Tibial nerve (tissue), 4 donors: ENCODE results near the gene RAD51AP1. TPM values are rescaled to one million over a fixed set of nuclear protein-coding genes. Genes with fewer than 3 reads are reported as not detected.

Experiments used
- DNase-seq, 2 donors: peaks; one replicate each; pipeline ENCODE4 v3.0.0-alpha.2; 2019; ENCODE audit warnings: low spot score in 2 of 2
- H3K27ac ChIP-seq, 4 donors: fragments of 200-600 bp; sonication (generic) in 3 of 4; one replicate each; pipeline ENCODE4 v1.5.1; 2017 to 2019; ENCODE audit warnings: mild to moderate bottlenecking in 1 of 4
- H3K27me3 ChIP-seq, 2 donors: fragments of 200-600 bp; sonication (generic) in 1 of 2; one replicate each; pipeline versions ENCODE4 v1.5.1 to v1.6.0; 2017 to 2019
- H3K36me3 ChIP-seq, 3 donors: fragments of 200-600 bp; sonication (generic); one replicate each; pipeline ENCODE4 v1.5.1; 2018 to 2019
- H3K4me1 ChIP-seq, 4 donors: fragments of 200-600 bp; sonication (generic) in 3 of 4; one replicate each; pipeline ENCODE4 v1.5.1; 2017 to 2019
- H3K4me3 ChIP-seq, 4 donors: fragments of 200-600 bp; sonication (generic) in 3 of 4; one replicate each; pipeline ENCODE4 v1.5.1; 2017 to 2019; ENCODE audit warnings: mild to moderate bottlenecking in 1 of 4, moderate library complexity in 1 of 4
- H3K9me3 ChIP-seq, 4 donors: fragments of 200-600 bp; sonication (generic) in 3 of 4; one replicate each; pipeline ENCODE4 v1.5.1; 2017 to 2019
- CTCF ChIP-seq, 5 experiments: fragments of 200-600 bp in 3 of 5; fragments of 450-650 bp in 2 of 5; sonication (generic) in 3 of 5; IDR thresholded peaks; one replicate each; pipeline ENCODE4 v1.5.1; 2016 to 2019; ENCODE audit warnings: antibody characterized with exemption in 5 of 5, mild to moderate bottlenecking in 3 of 5, moderate library complexity in 2 of 5
- EP300 ChIP-seq, 2 donors: sonication (generic); formaldehyde crosslinking; IDR thresholded peaks; one replicate each; pipeline ENCODE4 v1.6.1; 2017; ENCODE audit warnings: antibody characterized with exemption in 2 of 2, mild to moderate bottlenecking in 1 of 2
- POLR2A ChIP-seq, 2 donors: fragments of 450-650 bp; IDR thresholded peaks; one replicate each; pipeline ENCODE4 v1.6.1; 2017; ENCODE audit warnings: antibody characterized with exemption in 2 of 2, mild to moderate bottlenecking in 2 of 2, moderate library complexity in 2 of 2
- WGBS, 2 donors: methylation state at CpG; one replicate each; pipeline ENCODE4 v1.1.5; 2018; 5-methylcytosine and 5-hydroxymethylcytosine counted together
- total RNA-seq, 4 donors: library from RNA; depleted of rRNA; stranded (reverse); fragments of >200 nt; gene quantifications; one replicate each; pipeline ENCODE4 v1.1.0, GENCODE V29; 2016

The RAD51AP1 gene
- total RNA-seq, 4 donors from 2014 or later, result 0.44 to 4.8 (median 1.6) TPM

DNA sequence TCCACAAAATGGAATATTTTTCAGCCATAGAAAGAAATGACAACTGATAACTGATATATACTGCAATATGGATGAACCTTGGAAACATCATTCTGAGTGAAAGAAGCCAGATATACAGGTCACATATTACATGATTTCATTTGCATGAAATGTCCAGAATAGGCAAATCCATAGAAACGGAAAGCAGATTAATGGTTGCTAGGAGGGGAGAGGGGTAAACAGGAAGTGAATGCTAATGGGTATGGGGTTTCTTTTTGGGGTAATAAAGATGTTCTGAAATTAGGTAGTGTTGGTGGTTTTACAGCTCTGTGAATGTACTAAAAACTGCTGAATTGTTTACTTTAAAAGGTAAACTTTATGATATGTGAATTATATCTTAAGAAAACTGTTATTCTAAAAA, 6.5 kb downstream of the RAD51AP1 start:
- TF ChIP-seq POLR2A (IDR thresholded peaks at IDR 0.05) (no peak), CTCF (IDR thresholded peaks at IDR 0.05) (no peak), EP300 (IDR thresholded peaks at IDR 0.05) (no peak)
- Histone ChIP-seq H3K27me3 (no peaks in the 10 kb centered on the region), H3K36me3 (no peaks in the 10 kb centered on the region), H3K4me1 (no peaks in the 10 kb centered on the region), H3K9me3 (no peaks in the 10 kb centered on the region), H3K27ac (no peak overlapping the region), H3K4me3 (no peak overlapping the region)
- no peak for DNase-seq
- 79 to 83% methylated on average over 1 of the region's 1 CpG for WGBS, 2 donors

GRCh38 chr12:4552191-4552590, 13.5 kb downstream of the RAD51AP1 start:
- no peak for DNase-seq
- Histone ChIP-seq H3K27me3 (no peaks in the 10 kb centered on the region), H3K4me1 (no peaks in the 10 kb centered on the region), H3K4me3 (no peak overlapping the region), H3K36me3 (no peaks in the 10 kb centered on the region), H3K9me3 (no peaks in the 10 kb centered on the region), H3K27ac (no peak overlapping the region)
- WGBS, 2 donors, result 94 to 98% methylated on average over 1 of the region's 1 CpG
- TF ChIP-seq POLR2A (IDR thresholded peaks at IDR 0.05) (no peak), CTCF (IDR thresholded peaks at IDR 0.05) (no peak), EP300 (IDR thresholded peaks at IDR 0.05) (no peak)

GRCh38 chr12:4553943-4554342, 15.3 kb downstream of the RAD51AP1 start:
- 91 to 93% methylated on average over 4 of the region's 4 CpGs for WGBS, 2 donors
- Histone ChIP-seq H3K9me3 (no peaks in the 10 kb centered on the region), H3K4me3 (no peak overlapping the region), H3K27me3 (no peaks in the 10 kb centered on the region), H3K4me1 (no peaks in the 10 kb centered on the region), H3K27ac (no peak overlapping the region), H3K36me3 (no peaks in the 10 kb centered on the region)
- no peak for DNase-seq
- TF ChIP-seq EP300 (IDR thresholded peaks at IDR 0.05) (no peak), CTCF (IDR thresholded peaks at IDR 0.05) (no peak), POLR2A (IDR thresholded peaks at IDR 0.05) (no peak)

GRCh38 chr12:4555804-4556203, 17.1 kb downstream of the RAD51AP1 start:
- DNase-seq, result no peak
- no peaks in the 10 kb centered on the region for H3K4me1 ChIP-seq
- no peak overlapping the region for H3K4me3 ChIP-seq
- H3K36me3 ChIP-seq, result no peaks in the 10 kb centered on the region
- WGBS, 2 donors, result 85 to 89% methylated on average over 2 of the region's 2 CpGs
- H3K27me3 ChIP-seq, result no peaks in the 10 kb centered on the region
- TF ChIP-seq POLR2A (IDR thresholded peaks at IDR 0.05) (no peak), CTCF (IDR thresholded peaks at IDR 0.05) (no peak), EP300 (IDR thresholded peaks at IDR 0.05) (no peak)
- H3K27ac ChIP-seq, result no peak overlapping the region
- H3K9me3 ChIP-seq, result no peaks in the 10 kb centered on the region

DNA sequence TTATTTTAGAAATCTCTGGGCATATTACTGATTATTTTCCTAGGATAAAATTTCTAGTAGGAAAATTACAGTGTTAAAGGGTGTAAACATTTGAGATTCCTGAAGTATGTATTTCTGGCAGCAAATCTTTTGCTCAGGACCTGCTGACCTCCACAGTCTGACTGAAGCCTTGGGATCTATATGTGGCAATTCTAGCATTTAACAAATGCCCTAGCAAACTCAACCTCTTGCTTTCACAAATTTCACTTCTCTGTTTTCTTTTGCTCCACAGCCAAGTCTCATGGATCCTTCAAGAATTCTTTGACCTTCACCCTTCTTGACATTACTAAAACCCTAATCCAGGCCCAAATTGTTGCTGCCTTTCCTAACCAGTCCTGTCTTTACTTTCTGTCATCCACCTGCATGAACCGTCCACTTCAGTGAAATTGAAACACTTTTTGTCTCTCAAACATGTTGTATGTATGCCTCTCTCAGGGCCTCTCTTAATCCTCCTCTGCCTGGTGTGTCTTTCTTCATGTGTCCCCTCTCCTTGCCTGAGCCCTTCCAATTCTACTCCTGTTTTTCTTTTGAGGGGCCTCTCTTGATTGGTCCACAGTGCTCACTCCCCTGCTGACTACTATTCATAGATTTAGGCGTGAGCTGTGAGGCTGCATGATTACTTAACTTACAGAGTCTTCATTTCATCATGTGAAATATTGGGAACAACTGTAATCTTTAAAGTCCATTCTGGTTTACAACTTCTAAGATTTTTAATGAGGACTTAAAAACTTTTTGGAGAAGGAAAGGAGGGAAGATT, 18.2 kb downstream of the RAD51AP1 start:
- no peaks in the 10 kb centered on the region for H3K27me3 ChIP-seq
- no peak overlapping the region for H3K4me3 ChIP-seq
- H3K4me1 ChIP-seq, result peaks cover 0 to 6% (median 0%) of the 10 kb centered on the region in 4 donors
- no peak overlapping the region for H3K27ac ChIP-seq
- H3K9me3 ChIP-seq, result no peaks in the 10 kb centered on the region
- no peak for DNase-seq
- WGBS, 2 donors, result 83 to 93% methylated on average over 2 of the region's 2 CpGs
- TF ChIP-seq POLR2A (IDR thresholded peaks at IDR 0.05) (no peak), CTCF (IDR thresholded peaks at IDR 0.05) (no peak), EP300 (IDR thresholded peaks at IDR 0.05) (no peak)
- H3K36me3 ChIP-seq, result no peaks in the 10 kb centered on the region
